Measurements from ENCODE around the gene ERGIC3.

Gene ERGIC3

GRCh38 chr20:35506872-35507638 lies 34.8 kb upstream of the ERGIC3 start:
- peaks cover 58% of the 10 kb centered on the region for H3K36me3 ChIP-seq (ENCODE audit: control insufficient read depth, insufficient read depth, low read length)
- no peak for DNase-seq (ENCODE audit: extremely low read depth, insufficient read length)
- no peaks in the 10 kb centered on the region for H3K27me3 ChIP-seq (replicated peaks; ENCODE audit: control insufficient read depth, insufficient read depth, low read length)
- no peak for TF ChIP-seq CTCF (IDR thresholded peaks at IDR 0.05; ENCODE audit: insufficient read depth, low read length, poor library complexity, severe bottlenecking)
- H3K4me3 ChIP-seq (replicated peaks; ENCODE audit: low read depth, low read length) = no peak overlapping the region

GRCh38 chr20:35508493-35509218 lies 33.2 kb upstream of the ERGIC3 start:
- DNase-seq (ENCODE audit: extremely low read depth, insufficient read length) = no peak
- Histone ChIP-seq H3K27me3 (replicated peaks; ENCODE audit: control insufficient read depth, insufficient read depth, low read length) (no peaks in the 10 kb centered on the region), H3K36me3 (ENCODE audit: control insufficient read depth, insufficient read depth, low read length) (peaks cover 51% of the 10 kb centered on the region), H3K4me3 (replicated peaks; ENCODE audit: low read depth, low read length) (no peak overlapping the region)
- TF ChIP-seq CTCF (IDR thresholded peaks at IDR 0.05; ENCODE audit: insufficient read depth, low read length, poor library complexity, severe bottlenecking) = no peak

- TF ChIP-seq CTCF (IDR thresholded peaks at IDR 0.05; ENCODE audit: insufficient read depth, low read length, poor library complexity, severe bottlenecking) = no peak
- H3K4me3 ChIP-seq (replicated peaks; ENCODE audit: low read depth, low read length) = no peak overlapping the region
- no peak for DNase-seq (ENCODE audit: extremely low read depth, insufficient read length)
- no peaks in the 10 kb centered on the region for H3K27me3 ChIP-seq (replicated peaks; ENCODE audit: control insufficient read depth, insufficient read depth, low read length)
- H3K36me3 ChIP-seq (ENCODE audit: control insufficient read depth, insufficient read depth, low read length) = peaks cover 38% of the 10 kb centered on the region
Measured at GRCh38 chr20:35510951-35511735, 30.7 kb upstream of the ERGIC3 start.

GRCh38 chr20:35511814-35512420 lies 30.0 kb upstream of the ERGIC3 start:
- Histone ChIP-seq H3K36me3 (ENCODE audit: control insufficient read depth, insufficient read depth, low read length) (peaks cover 35% of the 10 kb centered on the region), H3K27me3 (replicated peaks; ENCODE audit: control insufficient read depth, insufficient read depth, low read length) (no peaks in the 10 kb centered on the region), H3K4me3 (replicated peaks; ENCODE audit: low read depth, low read length) (no peak overlapping the region)
- DNase-seq (ENCODE audit: extremely low read depth, insufficient read length) = no peak
- TF ChIP-seq CTCF (IDR thresholded peaks at IDR 0.05; ENCODE audit: insufficient read depth, low read length, poor library complexity, severe bottlenecking) = peak; percentile 36

- TF ChIP-seq CTCF (IDR thresholded peaks at IDR 0.05; ENCODE audit: insufficient read depth, low read length, poor library complexity, severe bottlenecking) = no peak
- H3K36me3 ChIP-seq (ENCODE audit: control insufficient read depth, insufficient read depth, low read length) = peaks cover 22% of the 10 kb centered on the region
- no peak for DNase-seq (ENCODE audit: extremely low read depth, insufficient read length)
- no peak overlapping the region for H3K4me3 ChIP-seq (replicated peaks; ENCODE audit: low read depth, low read length)
- no peaks in the 10 kb centered on the region for H3K27me3 ChIP-seq (replicated peaks; ENCODE audit: control insufficient read depth, insufficient read depth, low read length)
Measured at GRCh38 chr20:35514371-35514932, 27.4 kb upstream of the ERGIC3 start.

Measured in GM06990 (cell line).